Activated naive CD4-positive, alpha-beta T cell treated with Interleukin-2 at 50 U/mL for 16 hours (primary cell): ENCODE results near the gene ACYP2.
"Not testable (repeated sequence)": the region's sequence is repeated elsewhere in the genome, so short reads cannot be mapped to it uniquely, and the experiment has no call there.

Experiments
- DNase-seq: peaks from one replicate; pipeline ENCODE4 v3.0.0-alpha.2; 2020

The ACYP2 gene

GRCh38 chr2:54274781-54275242, 159.4 kb downstream of the ACYP2 start:
- no peak for DNase-seq

- DNase-seq: no peak
Observed at GRCh38 chr2:54275541-54275940, 160.1 kb downstream of the ACYP2 start.

GRCh38 chr2:54279385-54279784, 164.0 kb downstream of the ACYP2 start:
- DNase-seq: no peak

GRCh38 chr2:54284826-54285225, 169.4 kb downstream of the ACYP2 start:
- no peak for DNase-seq

- no peak for DNase-seq
Observed at GRCh38 chr2:54285451-54285850, 170.0 kb downstream of the ACYP2 start.

GRCh38 chr2:54287532-54287931, 172.1 kb downstream of the ACYP2 start:
- no peak for DNase-seq

GRCh38 chr2:54289917-54290316, 174.5 kb downstream of the ACYP2 start:
- DNase-seq: no peak

- DNase-seq: no peak
Observed at GRCh38 chr2:54290356-54291025, 175.1 kb downstream of the ACYP2 start.

GRCh38 chr2:54294665-54295064, 179.2 kb downstream of the ACYP2 start:
- not testable (repeated sequence) for DNase-seq

- no peak for DNase-seq
Observed at GRCh38 chr2:54295911-54296310, 180.5 kb downstream of the ACYP2 start.

- no peak for DNase-seq
Observed at GRCh38 chr2:54298514-54298913, 183.1 kb downstream of the ACYP2 start.

- DNase-seq: no peak
Observed at GRCh38 chr2:54303631-54304030, 188.2 kb downstream of the ACYP2 start.

GRCh38 chr2:54306556-54306955, 191.1 kb downstream of the ACYP2 start:
- DNase-seq: no peak

GRCh38 chr2:54308186-54308585, 192.8 kb downstream of the ACYP2 start:
- no peak for DNase-seq

GRCh38 chr2:54308782-54309181, 193.4 kb downstream of the ACYP2 start:
- no peak for DNase-seq

GRCh38 chr2:54310311-54310710, 194.9 kb downstream of the ACYP2 start:
- DNase-seq: no peak

- DNase-seq: no peak
Observed at GRCh38 chr2:54310961-54311360, 195.5 kb downstream of the ACYP2 start.

GRCh38 chr2:54313147-54313546, 197.7 kb downstream of the ACYP2 start:
- DNase-seq: no peak

- DNase-seq: no peak
Observed at GRCh38 chr2:54317973-54318372, 202.6 kb downstream of the ACYP2 start.

GRCh38 chr2:54318821-54319220, 203.4 kb downstream of the ACYP2 start:
- no peak for DNase-seq

GRCh38 chr2:54321047-54321446, 205.6 kb downstream of the ACYP2 start:
- DNase-seq: no peak

- DNase-seq: not testable (repeated sequence)
Observed at GRCh38 chr2:54324517-54324916, 209.1 kb downstream of the ACYP2 start.

GRCh38 chr2:54325148-54325547, 209.7 kb downstream of the ACYP2 start:
- DNase-seq: no peak

GRCh38 chr2:54329482-54330161, 214.2 kb downstream of the ACYP2 start:
- DNase-seq: no peak
